Natural killer cell (primary cell): ENCODE data around the gene FMN1. TPM values are rescaled to one million over a fixed set of nuclear protein-coding genes. Genes with fewer than 3 reads are reported as not detected.

ENCODE experiments used
- ATAC-seq, 3 donors: fragments of 150-1000 bp in 2 of 3; fragments of 200-7000 bp in 1 of 3; cut with Tn5 transposase; 1 replicate in 1 of 3; 2 replicates in 2 of 3; pipeline ENCODE4 v1.10.0; 2021; ENCODE audit warnings: mild to moderate bottlenecking in 2 of 3, moderate library complexity in 2 of 3
- DNase-seq, 2 donors: peaks; one replicate each; pipeline versions ENCODE4 v3.0.0 to v3.0.0-alpha.2; 2013 to 2021; ENCODE audit warnings: mixed read lengths in 1 of 2
- H3K27ac ChIP-seq: one replicate; pipeline ENCODE4 v1.5.1; 2013; ENCODE audit warnings: mild to moderate bottlenecking, low read length
- H3K27me3 ChIP-seq: one replicate; pipeline ENCODE4 v1.6.1; 2013; ENCODE audit warnings: low read length; ENCODE audit not compliant: control insufficient read depth, insufficient read depth
- H3K36me3 ChIP-seq: one replicate; pipeline ENCODE4 v1.6.1; 2013; ENCODE audit warnings: low read length; ENCODE audit not compliant: control insufficient read depth, insufficient read depth
- H3K4me1 ChIP-seq: one replicate; pipeline ENCODE4 v1.6.1; 2013; ENCODE audit warnings: low read length; ENCODE audit not compliant: control insufficient read depth, insufficient read depth
- H3K4me3 ChIP-seq: one replicate; pipeline ENCODE4 v1.5.1; 2013; ENCODE audit warnings: low read length
- H3K9me3 ChIP-seq: one replicate; pipeline ENCODE4 v1.6.1; 2013; ENCODE audit warnings: low read length; ENCODE audit not compliant: control insufficient read depth, insufficient read depth
- H3K27ac Mint-ChIP-seq, 2 donors: one replicate each; pipeline ENCODE4 v1.8.0; 2022; ENCODE audit warnings: mild to moderate bottlenecking in 2 of 2, mixed read lengths in 2 of 2, moderate library complexity in 1 of 2
- H3K27me3 Mint-ChIP-seq, 2 donors: one replicate each; pipeline ENCODE4 v1.8.0; 2022; ENCODE audit warnings: low read depth in 2 of 2, mixed read lengths in 2 of 2
- H3K36me3 Mint-ChIP-seq: one replicate; pipeline ENCODE4 v1.8.0; 2022; ENCODE audit warnings: mixed read lengths
- H3K4me1 Mint-ChIP-seq, 2 donors: one replicate each; pipeline ENCODE4 v1.8.0; 2022; ENCODE audit warnings: mixed read lengths in 2 of 2
- H3K4me3 Mint-ChIP-seq: one replicate; pipeline ENCODE4 v1.8.0; 2022; ENCODE audit warnings: mild to moderate bottlenecking, moderate library complexity, mixed read lengths
- H3K9me3 Mint-ChIP-seq, 2 donors: one replicate each; pipeline ENCODE4 v1.8.0; 2022; ENCODE audit warnings: mixed read lengths in 2 of 2
- WGBS: methylation state at CpG from one replicate; pipeline ENCODE4 v1.1.7; 2013; ENCODE audit warnings: missing lambda C conversion rate; ENCODE audit not compliant: insufficient coverage; 5-methylcytosine and 5-hydroxymethylcytosine counted together
- intact Hi-C: fragments of 100-400 bp; cut with micrococcal nuclease; formaldehyde crosslinking; loops from one replicate; pipeline ENCODE4 v1.14.2; 2022
- total RNA-seq, 4 donors: library from RNA; stranded (reverse); fragments of 120-200 nt in 1 of 4; gene quantifications; one replicate each; pipeline versions ENCODE4 v1.2.3 to v1.2.4, GENCODE V29; 2013 to 2022
- TF ChIP-seq, protein P1 (sequence below): fragments of 200-600 bp; IDR thresholded peaks from one replicate; pipeline ENCODE4 v1.8.0; 2022; ENCODE audit warnings: antibody characterized with exemption

The FMN1 gene
- total RNA-seq, 3 donors from 2014 or later (not counting 1 experiment from before 2014, with no cell fraction given) = 2.0 to 19.2 (median 2.2) TPM

DNA sequence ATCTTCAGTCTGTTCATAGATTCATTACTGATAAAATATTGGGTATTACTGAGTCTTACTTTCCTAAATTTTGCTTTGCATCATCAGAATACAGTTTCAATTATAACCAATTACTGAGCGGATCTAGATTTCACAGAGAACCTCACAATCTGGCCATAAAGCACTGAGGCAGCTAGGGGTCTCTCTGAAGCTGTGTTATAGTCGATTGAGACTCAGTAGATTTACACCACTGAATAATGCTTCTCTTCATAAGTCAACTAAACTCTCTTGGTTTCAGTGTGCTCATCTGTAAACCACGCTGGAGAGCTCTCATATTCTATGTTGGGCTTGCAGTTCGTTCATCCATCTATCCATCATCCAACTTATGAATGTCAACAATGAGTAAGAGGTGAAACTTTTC is 296.1 kb downstream of the FMN1 start:
- no peak overlapping the region for H3K4me3 ChIP-seq
- Mint-ChIP-seq H3K27me3 (peaks cover 3 to 17% of the 10 kb centered on the region in 2 donors), H3K4me1 (no peaks in the 10 kb centered on the region), H3K9me3 (no peaks in the 10 kb centered on the region), H3K4me3 (no peak overlapping the region), H3K36me3 (no peaks in the 10 kb centered on the region), H3K27ac (no peak overlapping the region)
- TF ChIP-seq, protein P1, sequence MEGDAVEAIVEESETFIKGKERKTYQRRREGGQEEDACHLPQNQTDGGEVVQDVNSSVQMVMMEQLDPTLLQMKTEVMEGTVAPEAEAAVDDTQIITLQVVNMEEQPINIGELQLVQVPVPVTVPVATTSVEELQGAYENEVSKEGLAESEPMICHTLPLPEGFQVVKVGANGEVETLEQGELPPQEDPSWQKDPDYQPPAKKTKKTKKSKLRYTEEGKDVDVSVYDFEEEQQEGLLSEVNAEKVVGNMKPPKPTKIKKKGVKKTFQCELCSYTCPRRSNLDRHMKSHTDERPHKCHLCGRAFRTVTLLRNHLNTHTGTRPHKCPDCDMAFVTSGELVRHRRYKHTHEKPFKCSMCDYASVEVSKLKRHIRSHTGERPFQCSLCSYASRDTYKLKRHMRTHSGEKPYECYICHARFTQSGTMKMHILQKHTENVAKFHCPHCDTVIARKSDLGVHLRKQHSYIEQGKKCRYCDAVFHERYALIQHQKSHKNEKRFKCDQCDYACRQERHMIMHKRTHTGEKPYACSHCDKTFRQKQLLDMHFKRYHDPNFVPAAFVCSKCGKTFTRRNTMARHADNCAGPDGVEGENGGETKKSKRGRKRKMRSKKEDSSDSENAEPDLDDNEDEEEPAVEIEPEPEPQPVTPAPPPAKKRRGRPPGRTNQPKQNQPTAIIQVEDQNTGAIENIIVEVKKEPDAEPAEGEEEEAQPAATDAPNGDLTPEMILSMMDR = no peak
- intact Hi-C loops = no loop called here
- no peaks in the 10 kb centered on the region for H3K27me3 ChIP-seq
- WGBS = 78% methylated on average over 3 of the region's 4 CpGs
- no peaks in the 10 kb centered on the region for H3K9me3 ChIP-seq
- ATAC-seq (no peak), DNase-seq (no peak)
- H3K4me1 ChIP-seq = no peaks in the 10 kb centered on the region
- no peak overlapping the region for H3K27ac ChIP-seq
- H3K36me3 ChIP-seq = no peaks in the 10 kb centered on the region

DNA sequence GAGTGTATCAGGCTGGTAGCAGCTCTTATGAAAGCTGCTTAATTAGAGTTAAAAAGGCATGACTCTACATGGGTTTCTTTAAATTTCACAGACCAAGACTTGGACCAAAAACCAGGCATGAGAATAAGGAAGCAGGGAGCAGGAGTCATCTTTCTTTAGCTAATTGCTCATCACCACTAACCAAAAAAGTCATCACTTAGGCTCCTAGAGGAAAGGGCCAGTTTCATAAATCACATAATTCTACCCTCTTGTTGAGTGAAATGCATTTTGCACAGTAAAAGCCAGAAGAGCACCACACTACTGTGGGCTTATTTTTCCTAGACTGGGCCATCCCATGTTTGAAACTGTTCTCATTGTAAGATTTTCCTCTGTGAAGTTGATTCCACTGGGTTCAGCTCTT is 301.1 kb downstream of the FMN1 start:
- Mint-ChIP-seq H3K27ac (no peak overlapping the region), H3K27me3 (peaks cover 0 to 15% of the 10 kb centered on the region in 2 donors), H3K9me3 (no peaks in the 10 kb centered on the region), H3K36me3 (no peaks in the 10 kb centered on the region), H3K4me3 (no peak overlapping the region), H3K4me1 (no peaks in the 10 kb centered on the region)
- H3K27ac ChIP-seq = no peak overlapping the region
- no peaks in the 10 kb centered on the region for H3K9me3 ChIP-seq
- H3K36me3 ChIP-seq = no peaks in the 10 kb centered on the region
- ATAC-seq (no peak), DNase-seq (no peak)
- intact Hi-C loops = no loop called here
- no peaks in the 10 kb centered on the region for H3K27me3 ChIP-seq
- H3K4me1 ChIP-seq = no peaks in the 10 kb centered on the region
- H3K4me3 ChIP-seq = no peak overlapping the region
- TF ChIP-seq, protein P1 = no peak

DNA sequence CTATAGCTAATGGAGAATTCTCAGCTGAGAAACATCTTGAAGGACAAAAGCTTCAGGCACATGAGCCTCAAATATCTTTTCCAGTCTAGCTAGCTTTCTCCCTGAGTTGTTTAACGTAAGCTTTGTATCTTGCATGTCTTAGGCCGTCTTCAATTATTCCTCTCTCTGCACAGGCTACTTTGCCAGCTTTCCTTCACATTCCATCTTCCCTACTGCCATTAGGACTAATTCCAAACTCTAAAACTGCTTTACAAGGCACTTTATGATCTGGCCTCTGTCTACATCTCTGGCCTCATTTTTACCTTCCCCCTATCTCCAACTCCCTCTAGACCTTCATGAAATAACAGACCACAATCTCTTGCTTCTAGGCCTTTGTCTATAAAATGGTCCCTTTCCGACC is 305.3 kb downstream of the FMN1 start:
- intact Hi-C loops = no loop called here
- no peaks in the 10 kb centered on the region for H3K36me3 Mint-ChIP-seq
- WGBS = 87% methylated on average over 3 of the region's 3 CpGs
- Histone ChIP-seq H3K27ac (no peak overlapping the region), H3K4me3 (no peak overlapping the region), H3K9me3 (no peaks in the 10 kb centered on the region), H3K36me3 (no peaks in the 10 kb centered on the region), H3K4me1 (no peaks in the 10 kb centered on the region), H3K27me3 (no peaks in the 10 kb centered on the region)
- no peaks in the 10 kb centered on the region for H3K4me1 Mint-ChIP-seq
- TF ChIP-seq, protein P1 = no peak
- H3K4me3 Mint-ChIP-seq = no peak overlapping the region
- ATAC-seq (no peak), DNase-seq (no peak)
- H3K27ac Mint-ChIP-seq = no peak overlapping the region
- no peaks in the 10 kb centered on the region for H3K9me3 Mint-ChIP-seq
- peaks cover 0 to 8% of the 10 kb centered on the region in 2 donors for H3K27me3 Mint-ChIP-seq

DNA sequence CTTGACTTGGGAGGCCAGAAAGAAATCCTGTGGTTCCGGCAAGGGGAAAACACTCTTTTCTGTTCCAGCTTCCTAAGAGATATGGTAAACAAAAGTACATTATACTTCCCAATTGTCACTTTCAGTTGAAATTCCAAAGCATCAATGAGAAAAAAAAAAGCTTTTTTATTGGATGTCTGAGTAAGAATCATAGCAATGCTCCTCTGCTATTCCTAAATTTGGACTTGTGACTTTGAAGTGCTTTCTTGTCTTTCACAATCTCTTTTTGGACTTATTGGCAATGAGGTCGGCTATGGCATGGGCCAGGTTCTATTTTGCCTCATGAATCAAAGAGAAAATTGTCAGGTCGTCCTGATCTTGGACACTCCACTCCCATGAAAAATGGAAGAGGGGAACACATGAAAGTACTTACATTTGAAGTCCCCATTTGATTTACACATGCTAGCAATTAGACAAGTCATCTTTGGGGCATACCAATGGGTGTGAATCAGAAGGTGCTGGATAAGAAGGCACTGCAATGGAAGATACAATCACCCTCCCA is 306.2 kb downstream of the FMN1 start:
- H3K27ac Mint-ChIP-seq = no peak overlapping the region
- no peaks in the 10 kb centered on the region for H3K36me3 Mint-ChIP-seq
- intact Hi-C loops = no loop called here
- Histone ChIP-seq H3K4me3 (no peak overlapping the region), H3K27me3 (no peaks in the 10 kb centered on the region), H3K4me1 (no peaks in the 10 kb centered on the region), H3K36me3 (no peaks in the 10 kb centered on the region), H3K27ac (no peak overlapping the region), H3K9me3 (no peaks in the 10 kb centered on the region)
- H3K27me3 Mint-ChIP-seq = peaks cover 0 to 8% of the 10 kb centered on the region in 2 donors
- TF ChIP-seq, protein P1 = no peak
- H3K4me3 Mint-ChIP-seq = no peak overlapping the region
- H3K9me3 Mint-ChIP-seq = no peaks in the 10 kb centered on the region
- WGBS = 93% methylated on average over 3 of the region's 3 CpGs
- no peak for ATAC-seq
- H3K4me1 Mint-ChIP-seq = no peaks in the 10 kb centered on the region
- DNase-seq = no peak
